CD4-positive, alpha-beta T cell treated with Interleukin-17A for 1 hour (primary cell): ENCODE results near the gene UGT2B7.
"Not testable (repeated sequence)": the region's sequence is repeated elsewhere in the genome, so short reads cannot be mapped to it uniquely, and the experiment has no call there.

Source experiments
- DNase-seq: peaks from one replicate; pipeline ENCODE4 v3.0.0-alpha.2; 2020

Gene UGT2B7

GRCh38 chr4:69096111-69096656, at the start of gene UGT2B7:
Gene UGT2B7 (plus strand): TSS chr4:69096474. CDS start chr4:69096521, 47 bp downstream.
- DNase-seq = no peak

GRCh38 chr4:69049860-69050259, 46.4 kb upstream of the UGT2B7 start:
- no peak for DNase-seq

GRCh38 chr4:69050853-69051575, 45.3 kb upstream of the UGT2B7 start:
- DNase-seq = not testable (repeated sequence)

GRCh38 chr4:69051576-69051943, 44.7 kb upstream of the UGT2B7 start:
- DNase-seq = no peak

- DNase-seq = not testable (repeated sequence)
Observed at GRCh38 chr4:69053309-69053885, 42.9 kb upstream of the UGT2B7 start.

GRCh38 chr4:69054033-69054432, 42.2 kb upstream of the UGT2B7 start:
- not testable (repeated sequence) for DNase-seq

GRCh38 chr4:69054578-69055200, 41.6 kb upstream of the UGT2B7 start:
- DNase-seq = no peak

- DNase-seq = no peak
Observed at GRCh38 chr4:69056150-69056549, 40.1 kb upstream of the UGT2B7 start.

- no peak for DNase-seq
Observed at GRCh38 chr4:69056921-69057550, 39.2 kb upstream of the UGT2B7 start.

GRCh38 chr4:69057620-69058409, 38.5 kb upstream of the UGT2B7 start:
- no peak for DNase-seq

- no peak for DNase-seq
Observed at GRCh38 chr4:69058410-69059059, 37.7 kb upstream of the UGT2B7 start.

- DNase-seq = no peak
Observed at GRCh38 chr4:69060651-69061308, 35.5 kb upstream of the UGT2B7 start.

GRCh38 chr4:69064391-69064790, 31.9 kb upstream of the UGT2B7 start:
- no peak for DNase-seq

GRCh38 chr4:69066945-69067344, 29.3 kb upstream of the UGT2B7 start:
- DNase-seq = no peak

- DNase-seq = no peak
Observed at GRCh38 chr4:69069085-69069484, 27.2 kb upstream of the UGT2B7 start.

- DNase-seq = no peak
Observed at GRCh38 chr4:69070590-69070989, 25.7 kb upstream of the UGT2B7 start.

- DNase-seq = no peak
Observed at GRCh38 chr4:69071286-69071685, 25.0 kb upstream of the UGT2B7 start.

GRCh38 chr4:69073375-69073774, 22.9 kb upstream of the UGT2B7 start:
- DNase-seq = no peak

GRCh38 chr4:69075061-69075792, 21.0 kb upstream of the UGT2B7 start:
- DNase-seq = no peak

- no peak for DNase-seq
Observed at GRCh38 chr4:69078852-69079251, 17.4 kb upstream of the UGT2B7 start.

GRCh38 chr4:69088473-69088872, 7.8 kb upstream of the UGT2B7 start:
- no peak for DNase-seq
